Activated T-cell treated with anti-CD3 and anti-CD28 coated beads, Interleukin-2, amount 50 U/mL, for 1 hour (primary cell): Measurements from ENCODE around the gene TUBGCP2.
A peak's percentile ranks its signal among the peaks of the same experiment; 100 is the strongest.

Source experiments
- DNase-seq: peaks from one replicate; pipeline ENCODE4 v3.0.0-alpha.2; 2020

The TUBGCP2 gene, protein sequence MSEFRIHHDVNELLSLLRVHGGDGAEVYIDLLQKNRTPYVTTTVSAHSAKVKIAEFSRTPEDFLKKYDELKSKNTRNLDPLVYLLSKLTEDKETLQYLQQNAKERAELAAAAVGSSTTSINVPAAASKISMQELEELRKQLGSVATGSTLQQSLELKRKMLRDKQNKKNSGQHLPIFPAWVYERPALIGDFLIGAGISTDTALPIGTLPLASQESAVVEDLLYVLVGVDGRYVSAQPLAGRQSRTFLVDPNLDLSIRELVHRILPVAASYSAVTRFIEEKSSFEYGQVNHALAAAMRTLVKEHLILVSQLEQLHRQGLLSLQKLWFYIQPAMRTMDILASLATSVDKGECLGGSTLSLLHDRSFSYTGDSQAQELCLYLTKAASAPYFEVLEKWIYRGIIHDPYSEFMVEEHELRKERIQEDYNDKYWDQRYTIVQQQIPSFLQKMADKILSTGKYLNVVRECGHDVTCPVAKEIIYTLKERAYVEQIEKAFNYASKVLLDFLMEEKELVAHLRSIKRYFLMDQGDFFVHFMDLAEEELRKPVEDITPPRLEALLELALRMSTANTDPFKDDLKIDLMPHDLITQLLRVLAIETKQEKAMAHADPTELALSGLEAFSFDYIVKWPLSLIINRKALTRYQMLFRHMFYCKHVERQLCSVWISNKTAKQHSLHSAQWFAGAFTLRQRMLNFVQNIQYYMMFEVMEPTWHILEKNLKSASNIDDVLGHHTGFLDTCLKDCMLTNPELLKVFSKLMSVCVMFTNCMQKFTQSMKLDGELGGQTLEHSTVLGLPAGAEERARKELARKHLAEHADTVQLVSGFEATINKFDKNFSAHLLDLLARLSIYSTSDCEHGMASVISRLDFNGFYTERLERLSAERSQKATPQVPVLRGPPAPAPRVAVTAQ

DNA sequence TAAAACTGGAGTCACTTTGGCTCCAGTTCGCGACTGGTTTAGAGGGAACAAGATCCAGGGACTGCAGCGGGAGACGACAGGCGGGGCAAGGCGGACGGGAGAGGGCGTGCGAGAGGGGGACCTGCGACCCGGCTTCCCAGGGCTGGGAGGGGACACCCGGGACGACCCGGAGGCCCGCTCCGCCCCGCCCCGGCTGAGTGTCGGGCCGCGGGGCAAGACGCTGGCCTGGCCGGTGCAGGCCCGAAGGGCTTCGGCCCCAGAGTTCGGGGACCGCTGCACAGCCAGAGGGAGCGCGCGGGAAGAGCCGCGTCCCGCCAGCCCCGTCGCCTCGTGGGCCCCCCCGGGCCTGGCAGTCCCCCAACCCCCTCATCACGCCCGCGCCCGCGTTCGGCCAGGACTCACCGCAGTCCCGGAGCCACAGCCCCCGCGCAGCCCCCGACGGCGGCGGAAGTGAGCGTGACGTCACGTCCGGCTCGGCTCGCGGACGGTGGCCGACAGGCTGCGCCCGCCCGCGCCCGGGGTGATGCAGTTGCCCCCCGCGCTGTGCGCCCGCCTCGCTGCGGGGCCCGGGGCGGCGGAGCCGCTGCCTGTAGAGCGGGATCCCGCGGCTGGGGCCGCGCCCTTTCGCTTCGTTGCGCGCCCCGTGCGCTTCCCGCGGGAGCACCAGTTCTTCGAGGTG, at the start of gene TUBGCP2, which contains the start of gene ZNF511:
TSS of gene TUBGCP2 (minus strand) at position 452 of the 679 bp plus-strand sequence. CDS start 5,931 bp downstream, outside the sequence.
TSS of gene ZNF511 (plus strand) at position 494 of the 679 bp plus-strand sequence. CDS start at position 524, 30 bp downstream.
- peak; percentile 96 for DNase-seq

DNA sequence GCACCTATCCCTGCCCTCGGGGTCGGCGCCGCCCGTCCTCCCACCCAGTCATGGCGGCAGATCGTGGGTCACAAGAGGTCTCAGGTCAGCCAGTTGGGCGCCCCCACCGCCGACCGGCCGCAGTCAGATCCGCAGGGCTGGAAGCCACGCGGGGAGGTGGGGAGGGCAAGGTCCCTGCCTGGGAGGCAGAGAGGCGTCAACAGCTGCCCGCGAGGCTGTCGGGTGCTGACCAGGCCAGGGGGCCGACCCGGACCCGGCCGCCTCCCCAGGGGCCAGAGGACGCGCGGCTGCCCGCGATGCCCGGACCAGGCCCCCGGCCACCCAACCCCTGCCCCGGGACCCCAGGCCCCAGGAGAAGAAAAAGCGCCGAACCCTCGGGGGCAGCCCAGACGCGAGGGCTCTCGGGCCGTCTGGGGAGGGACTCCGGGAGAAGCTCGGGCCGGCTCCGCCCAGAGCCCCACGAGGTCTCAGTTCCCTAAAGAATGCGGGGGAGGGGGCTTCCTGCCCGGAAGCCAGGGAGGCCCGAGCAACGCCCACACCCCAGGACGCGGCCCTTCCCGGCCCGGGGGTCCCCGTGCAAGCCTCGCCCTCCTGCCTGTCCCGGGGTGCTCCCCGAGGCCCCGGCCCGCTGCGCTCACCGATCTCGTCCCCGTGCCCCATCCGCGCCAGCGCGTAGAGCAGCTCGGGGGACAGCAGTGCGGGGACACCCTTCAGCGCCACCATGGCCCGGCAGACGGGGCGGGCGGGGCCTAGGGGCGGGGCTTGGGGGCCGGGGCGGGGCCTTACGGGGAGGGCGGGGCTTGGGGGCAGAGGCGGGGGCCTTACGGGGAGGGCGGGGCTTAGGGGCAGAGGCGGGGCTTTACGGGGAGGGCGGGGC, 48.9 kb upstream of the TUBGCP2 start, which contains the start of gene FUOM:
TSS of gene FUOM (minus strand) at position 735 of the 877 bp plus-strand sequence. CDS start at position 723, 12 bp downstream.
- peak; percentile 80 for DNase-seq

DNA sequence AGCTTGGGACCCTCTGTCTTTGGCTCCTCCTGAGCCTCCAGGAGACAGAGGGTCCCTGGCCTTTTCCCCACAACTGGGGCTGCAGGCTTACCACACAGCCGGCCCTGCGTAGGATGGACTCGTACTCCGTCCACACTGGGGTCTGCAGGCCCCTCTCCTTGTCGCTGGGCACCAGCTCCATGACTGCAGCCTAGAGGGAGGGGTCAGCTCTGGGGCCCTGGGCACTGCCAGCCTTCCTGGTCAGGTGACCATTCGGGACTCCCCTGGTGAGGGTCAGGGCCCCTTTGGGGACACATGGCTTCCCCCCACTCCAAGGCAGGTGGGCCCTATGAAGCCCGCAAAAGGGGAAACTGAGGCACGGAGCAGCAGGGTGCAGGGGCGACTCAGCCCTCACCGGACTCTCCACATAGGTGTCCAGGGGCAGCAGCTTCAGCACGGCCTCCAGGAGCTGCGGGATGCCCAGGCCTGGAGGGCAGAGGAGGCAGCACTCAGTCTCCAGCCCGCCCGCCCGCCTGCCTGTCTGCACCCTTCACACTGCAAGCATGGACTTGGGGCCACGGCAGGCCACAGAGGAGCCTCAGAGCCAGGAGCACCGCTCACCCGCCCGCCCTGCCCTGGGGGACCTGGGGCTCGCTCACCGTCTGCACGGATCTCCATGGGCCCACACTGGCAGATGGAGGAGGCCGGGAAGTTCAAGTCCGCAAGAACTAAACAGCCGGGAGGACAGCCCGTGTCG, 48.0 kb upstream of the TUBGCP2 start:
- DNase-seq, result no peak

DNA sequence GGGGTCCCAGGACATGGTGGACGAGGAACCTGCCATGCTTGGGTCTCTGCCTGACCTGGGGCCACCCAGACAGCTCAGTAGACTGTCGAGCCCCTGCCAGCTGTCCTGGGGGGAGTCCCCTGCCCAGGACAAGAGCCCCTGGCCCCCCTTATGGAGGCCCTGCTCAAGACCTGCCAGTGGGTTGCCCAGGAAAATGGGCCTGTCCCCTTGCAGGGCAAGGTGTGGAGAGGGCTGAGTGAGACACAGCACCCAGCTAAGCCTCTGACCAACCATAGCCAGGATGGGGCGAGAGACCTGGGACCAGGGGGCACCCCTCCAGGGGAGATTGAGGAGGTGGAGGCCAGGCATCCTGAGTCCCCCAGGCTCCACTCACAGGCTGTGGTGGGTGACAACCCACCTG, 47.3 kb upstream of the TUBGCP2 start:
- DNase-seq, result no peak

DNA sequence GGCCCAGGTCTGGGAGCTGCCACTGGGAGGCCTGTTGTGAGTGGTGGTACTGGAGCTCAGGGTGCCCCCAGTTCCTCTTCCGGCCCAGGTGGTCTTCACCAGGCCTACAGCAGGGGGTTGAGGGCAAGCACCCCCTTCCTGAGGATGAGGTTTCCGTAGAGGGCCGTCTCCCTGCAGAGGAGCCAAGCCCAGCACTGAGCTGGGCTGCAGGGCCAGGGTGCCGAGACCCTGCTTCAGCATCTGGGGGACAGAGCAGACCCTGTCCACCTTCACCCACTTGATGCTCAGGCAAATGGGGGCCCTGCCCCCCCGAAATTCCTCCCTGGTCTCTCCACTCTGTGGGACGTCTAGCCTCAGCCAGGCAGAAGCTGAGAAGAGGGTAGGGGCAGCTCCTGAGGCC, 46.6 kb upstream of the TUBGCP2 start:
- no peak for DNase-seq

DNA sequence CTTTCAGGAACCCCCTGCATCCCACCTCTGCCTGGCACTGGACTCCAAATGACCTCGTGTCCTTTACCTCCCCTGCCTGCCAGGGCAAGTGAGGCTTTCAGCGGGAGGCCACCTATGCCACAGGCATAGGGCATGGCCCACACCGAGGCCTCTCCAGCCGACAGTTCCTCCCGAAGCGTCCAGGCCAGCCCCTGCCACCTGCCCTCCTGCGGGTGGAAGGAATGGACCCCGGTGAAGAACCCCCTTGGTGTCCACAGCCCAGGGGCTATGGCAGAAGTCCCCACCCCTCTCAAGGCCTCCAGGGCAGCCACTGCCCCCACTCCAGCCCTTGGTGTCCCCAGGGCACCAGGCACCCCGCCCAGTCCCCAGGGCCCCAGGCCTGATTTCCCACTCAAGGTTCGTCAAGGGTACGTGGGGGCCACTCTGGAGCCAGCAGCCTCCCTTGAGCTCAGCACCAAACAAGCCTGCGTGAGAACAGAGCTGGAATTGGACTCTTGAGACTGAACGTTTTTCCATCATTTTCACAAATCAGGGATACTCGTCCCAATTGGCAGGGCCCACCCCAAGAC, 46.1 kb upstream of the TUBGCP2 start:
- DNase-seq, result no peak

DNA sequence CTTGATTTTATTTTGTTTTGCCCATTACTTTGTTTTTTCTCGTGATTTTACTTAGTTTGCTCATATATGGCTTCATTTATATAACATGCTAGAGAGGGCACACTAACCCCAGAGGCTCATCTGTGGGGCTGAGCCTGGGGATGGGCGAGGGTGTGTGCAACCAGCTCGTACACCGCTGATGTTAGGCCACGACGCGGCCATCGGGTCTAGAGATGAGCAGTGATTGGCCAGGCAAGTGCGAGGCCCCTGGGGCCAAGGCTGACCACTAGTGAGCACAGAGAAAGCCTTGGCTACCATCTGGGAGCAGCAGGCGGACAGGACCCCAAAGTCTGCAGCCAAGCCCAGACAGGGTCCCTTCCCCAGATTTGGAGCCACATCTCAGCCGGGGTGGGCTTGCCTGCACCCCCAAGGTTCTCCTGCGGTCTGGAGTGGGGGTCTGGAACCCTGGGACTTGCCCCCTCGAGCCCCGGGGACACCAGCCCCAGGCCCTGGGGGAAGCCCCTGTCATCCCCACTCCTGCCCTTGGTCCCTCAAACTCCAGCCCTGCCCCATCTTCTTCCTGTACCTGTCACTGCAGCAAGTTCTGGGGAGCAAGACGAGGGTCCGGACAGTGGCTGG, 45.4 kb upstream of the TUBGCP2 start:
- DNase-seq, result no peak

DNA sequence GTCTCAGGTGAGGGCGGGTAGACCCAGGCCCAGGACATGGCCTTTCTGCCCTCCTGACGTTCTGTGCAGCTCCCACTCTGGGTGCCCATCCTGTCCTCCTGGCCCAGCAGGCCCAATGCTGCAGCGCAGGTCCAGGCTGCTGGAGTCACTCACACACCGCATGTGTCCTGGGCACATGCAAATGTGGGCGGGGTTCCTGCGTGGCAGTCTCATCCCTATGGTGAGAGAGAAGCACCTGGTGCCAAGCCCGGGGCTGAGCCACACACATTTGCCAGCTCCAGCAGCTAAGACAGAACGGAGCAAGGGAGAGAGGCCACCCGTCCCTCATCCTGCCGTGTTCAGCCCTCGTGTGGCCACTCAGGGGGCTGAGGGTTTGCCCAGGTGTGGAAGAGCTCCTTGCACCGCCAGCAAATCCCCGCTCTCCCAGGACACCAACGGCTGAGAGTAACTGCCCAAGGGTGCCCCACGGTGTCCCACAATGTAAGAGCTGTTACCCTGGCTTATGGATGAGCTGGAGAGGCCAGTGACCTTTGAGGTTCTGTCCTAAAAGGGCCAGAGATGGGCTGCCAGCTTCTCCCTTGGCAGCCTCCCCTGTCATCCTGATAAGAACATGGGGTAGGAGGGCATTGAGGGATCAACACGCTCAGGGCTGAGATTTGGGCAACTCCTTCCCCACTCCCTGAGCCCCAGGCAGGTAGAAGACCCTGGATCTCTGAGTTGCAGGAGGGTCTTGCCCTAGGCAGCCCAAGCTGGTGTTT, 44.7 kb upstream of the TUBGCP2 start:
- no peak for DNase-seq

DNA sequence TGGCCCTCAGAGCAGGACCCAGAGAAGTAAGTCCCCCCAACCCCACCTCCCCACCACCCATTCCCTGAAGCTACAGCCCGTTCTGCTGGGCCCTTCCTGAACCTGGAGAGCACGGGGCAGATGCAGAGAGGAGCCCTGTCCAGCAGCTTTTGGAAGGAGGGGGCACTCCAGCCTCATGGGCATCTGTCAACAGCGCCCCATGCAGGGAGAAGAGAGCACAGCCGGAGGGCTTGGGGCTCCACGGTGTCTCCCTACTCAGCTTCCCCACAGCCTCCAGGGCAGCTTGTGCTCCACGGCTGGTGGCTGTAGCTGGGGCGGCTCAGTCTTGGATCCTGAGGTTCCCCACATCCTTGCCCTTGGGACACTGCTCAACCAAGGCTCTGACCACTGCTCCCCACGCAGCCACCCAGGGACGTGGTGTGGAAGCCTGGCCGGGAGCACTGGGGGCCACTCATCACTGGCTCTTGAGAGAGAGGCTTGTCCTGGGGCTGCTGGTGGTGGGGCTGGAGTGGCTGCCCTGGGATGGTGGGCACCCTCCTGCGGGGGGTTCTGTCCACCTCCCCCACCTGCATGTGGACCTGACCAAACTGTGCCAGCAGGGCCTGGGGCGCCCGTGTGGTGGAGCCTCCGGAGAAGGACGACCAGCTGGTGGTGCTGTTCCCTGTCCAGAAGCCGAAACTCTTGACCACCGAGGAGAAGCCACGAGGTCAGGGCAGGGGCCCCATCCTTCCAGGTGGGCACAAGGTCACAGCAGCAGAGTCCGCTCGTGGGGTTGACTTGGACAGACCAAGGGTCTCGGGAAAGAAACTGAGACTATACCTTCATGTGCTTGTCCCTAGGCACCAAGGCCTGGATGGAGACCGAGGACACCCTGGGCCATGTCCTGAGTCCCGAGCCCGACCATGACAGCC, 43.0 kb upstream of the TUBGCP2 start:
- DNase-seq, result no peak

DNA sequence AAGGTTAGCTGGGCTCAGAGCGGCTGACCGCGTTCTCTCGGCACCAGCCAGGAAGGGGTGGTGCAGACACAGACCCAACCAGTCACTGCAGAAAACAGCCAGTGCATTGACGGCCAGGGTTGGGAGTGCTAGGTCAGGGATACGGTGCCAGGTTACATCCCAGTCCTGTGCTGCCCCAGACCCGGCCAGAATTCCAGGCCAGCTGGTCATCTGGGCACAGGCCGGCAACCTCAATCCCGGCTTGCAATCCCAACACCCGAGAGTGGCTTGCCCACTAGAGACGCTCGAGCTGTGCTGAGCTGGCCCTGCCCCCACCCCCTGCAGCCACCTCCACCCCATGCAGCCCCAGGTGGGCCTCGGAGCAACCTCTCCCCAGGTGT, 42.3 kb upstream of the TUBGCP2 start:
- DNase-seq, result no peak

DNA sequence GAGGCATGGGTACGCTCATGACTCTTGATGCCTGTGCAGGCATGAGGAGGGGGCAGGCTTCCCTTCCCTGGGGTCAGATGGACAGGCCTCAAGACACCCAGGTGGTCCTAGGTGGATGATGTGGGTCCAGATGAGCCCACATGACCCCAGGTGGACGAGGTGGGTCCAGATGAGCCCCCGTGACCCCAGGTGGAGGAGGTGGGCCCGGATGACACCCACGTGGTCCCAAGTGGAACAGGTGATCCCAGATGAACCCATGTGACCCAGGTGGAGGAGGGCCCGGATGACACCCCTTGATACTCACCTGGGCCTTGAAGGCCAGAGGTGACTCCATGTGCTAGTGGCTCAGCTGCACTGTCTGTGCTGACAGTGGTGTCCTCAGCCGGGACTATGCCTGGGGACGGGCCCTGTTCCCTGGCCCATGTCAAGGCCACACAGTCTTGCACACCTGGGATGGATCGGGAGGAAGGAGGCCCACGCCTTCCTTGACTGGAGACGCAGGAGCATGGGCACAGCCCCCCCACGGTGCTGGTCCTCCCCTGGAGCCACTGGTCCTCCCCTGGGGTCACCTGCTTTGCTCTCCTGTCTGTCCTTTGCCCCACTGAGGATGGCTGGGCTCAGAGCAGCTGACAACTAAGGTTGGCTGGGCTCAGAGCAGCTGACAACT, 41.7 kb upstream of the TUBGCP2 start:
- DNase-seq, result no peak

DNA sequence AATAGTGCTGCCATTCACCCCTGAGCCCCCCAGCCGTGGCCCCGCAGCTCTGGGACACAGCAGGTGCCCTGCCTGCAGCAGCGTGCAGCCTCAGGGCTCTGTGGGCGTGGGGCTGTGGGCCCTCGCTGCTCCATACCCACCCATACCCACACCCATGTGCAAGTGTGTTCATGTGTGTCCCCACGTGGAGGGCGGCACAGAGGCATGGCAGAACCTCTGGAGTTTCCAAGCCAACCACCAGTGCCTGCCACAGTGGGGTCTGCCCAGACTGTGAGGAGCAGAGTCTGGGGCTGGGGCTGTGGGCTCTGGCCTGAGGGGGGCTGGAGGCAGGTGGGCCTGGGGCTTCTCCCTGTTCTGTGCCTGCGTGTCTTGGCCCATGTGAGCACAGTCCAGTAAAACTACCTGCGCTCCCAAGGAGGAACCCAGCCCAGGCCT, 40.9 kb upstream of the TUBGCP2 start:
- DNase-seq, result no peak

DNA sequence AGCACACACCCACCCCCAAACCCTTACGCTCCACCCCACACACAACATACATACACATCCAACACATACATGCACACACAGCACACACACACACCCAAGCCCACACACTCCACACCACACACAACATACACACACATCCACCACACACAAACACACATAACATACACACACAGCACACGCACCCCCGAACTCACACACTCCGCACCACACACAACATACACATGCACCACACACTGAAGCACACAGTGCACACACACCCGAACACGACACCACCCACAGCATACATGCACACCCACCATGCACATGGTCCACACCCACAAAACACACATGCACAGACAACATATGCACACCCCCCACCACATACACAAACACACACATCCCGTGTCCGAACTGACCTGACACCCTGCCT, 40.5 kb upstream of the TUBGCP2 start:
- DNase-seq, result no peak

DNA sequence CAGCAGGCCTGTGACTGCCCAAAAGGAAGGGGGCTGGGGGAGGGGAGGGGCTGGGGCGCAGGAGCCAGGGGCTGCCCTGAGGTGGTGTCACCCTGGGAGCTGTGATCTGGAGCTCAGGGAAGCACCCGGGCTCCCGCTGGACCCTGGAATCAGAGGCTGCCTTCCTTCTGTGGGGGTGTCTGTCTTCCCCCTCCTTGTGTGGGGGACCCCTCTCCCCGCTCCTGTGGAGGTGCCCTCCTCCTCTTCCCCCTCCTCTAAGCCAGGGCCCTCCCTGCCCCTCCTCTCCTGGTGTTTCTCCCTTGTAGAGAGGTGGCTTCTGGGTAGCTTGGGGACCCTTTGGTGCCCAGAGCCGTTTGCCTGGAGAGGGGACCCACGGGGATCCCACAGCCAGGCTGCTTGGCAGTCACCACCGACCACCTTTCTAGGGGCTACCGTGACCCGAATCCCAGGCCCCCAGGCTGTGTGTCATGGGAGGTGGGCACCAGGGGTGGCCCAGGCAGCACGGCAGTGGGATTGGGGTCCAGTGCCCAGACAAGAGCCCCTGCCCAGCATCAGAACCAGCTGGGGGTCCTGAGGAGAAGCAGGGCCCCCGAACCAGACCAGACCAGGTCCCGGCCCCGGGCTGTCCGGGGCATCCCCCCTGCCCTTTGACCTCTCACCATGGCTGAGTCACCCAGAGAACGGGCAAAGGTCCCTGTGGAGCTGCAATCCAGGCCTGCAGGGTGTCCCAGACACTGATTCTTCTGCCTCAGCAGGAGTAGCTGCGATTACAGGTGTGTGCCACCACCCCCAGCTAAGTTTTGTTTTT, 39.2 kb upstream of the TUBGCP2 start:
- DNase-seq, result no peak

DNA sequence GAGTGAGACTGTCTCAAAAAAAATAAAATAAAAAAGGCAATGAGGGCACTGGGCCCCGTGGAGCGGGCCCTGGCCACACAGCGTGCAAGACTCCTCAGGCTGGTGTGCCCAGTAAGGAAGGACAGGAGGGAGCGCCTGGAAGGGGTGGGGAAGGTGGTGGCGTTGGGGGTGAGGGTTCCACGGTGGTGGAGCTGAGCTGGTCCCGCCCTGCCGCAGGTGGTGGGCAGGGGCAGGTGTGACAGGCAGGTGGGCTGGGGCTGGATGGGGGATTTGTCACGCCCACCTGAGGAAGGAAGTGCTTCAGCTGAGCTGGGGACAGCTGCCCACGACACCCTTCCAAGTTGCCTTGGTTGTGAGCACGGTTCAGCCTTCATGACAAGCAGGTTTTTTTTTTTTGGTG, 37.7 kb upstream of the TUBGCP2 start:
- DNase-seq, result no peak

DNA sequence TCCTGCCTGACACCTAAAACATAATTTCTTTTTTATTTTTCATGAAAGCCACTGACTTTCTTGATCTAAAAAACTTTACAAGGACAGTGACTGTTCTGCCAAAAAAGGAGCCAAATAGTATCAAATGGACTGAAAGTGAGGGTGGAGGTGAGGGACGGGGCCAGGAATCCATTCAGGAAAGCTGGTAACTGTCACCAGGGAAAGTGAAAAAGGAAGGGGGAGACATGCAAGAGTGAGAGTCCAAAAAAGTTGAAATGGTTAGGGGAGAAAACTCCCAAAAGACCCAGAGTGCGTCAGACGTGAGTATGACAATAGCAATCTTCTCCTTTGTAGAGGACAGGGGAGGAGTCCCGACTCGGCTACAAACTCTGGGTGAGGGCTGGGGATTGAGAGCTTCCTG, 35.6 kb upstream of the TUBGCP2 start:
- no peak for DNase-seq

DNA sequence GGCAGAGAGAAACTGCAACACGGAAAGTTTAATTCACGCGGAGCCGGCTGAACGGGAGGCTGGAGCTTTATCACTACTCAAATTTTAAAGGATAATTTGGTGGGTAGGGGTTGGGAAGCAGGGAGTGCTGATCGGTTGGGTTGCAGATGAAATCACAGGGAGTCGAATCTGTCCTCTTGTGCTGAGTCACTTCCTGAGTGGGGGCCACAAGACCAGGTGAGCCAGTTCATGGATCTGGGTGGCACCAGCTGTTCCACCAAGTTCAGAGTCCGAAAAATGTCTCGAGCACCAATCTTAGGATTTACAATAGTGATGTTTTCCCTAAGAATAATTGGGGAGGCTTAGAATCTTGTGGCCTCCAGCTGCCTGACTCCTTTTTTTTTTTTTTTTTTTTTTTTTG, 34.9 kb upstream of the TUBGCP2 start:
- DNase-seq, result no peak
